Measurements from ENCODE around the gene NLRP12.

- TF ChIP-seq CTCF (IDR thresholded peaks at IDR 0.05) (no peak), POLR2A (IDR thresholded peaks at IDR 0.05) (no peak)
Measured at GRCh38 chr19:53789708-53790678, 34.1 kb downstream of the NLRP12 start.
